ENCODE data around the gene VASN.

VASN gene

DNA sequence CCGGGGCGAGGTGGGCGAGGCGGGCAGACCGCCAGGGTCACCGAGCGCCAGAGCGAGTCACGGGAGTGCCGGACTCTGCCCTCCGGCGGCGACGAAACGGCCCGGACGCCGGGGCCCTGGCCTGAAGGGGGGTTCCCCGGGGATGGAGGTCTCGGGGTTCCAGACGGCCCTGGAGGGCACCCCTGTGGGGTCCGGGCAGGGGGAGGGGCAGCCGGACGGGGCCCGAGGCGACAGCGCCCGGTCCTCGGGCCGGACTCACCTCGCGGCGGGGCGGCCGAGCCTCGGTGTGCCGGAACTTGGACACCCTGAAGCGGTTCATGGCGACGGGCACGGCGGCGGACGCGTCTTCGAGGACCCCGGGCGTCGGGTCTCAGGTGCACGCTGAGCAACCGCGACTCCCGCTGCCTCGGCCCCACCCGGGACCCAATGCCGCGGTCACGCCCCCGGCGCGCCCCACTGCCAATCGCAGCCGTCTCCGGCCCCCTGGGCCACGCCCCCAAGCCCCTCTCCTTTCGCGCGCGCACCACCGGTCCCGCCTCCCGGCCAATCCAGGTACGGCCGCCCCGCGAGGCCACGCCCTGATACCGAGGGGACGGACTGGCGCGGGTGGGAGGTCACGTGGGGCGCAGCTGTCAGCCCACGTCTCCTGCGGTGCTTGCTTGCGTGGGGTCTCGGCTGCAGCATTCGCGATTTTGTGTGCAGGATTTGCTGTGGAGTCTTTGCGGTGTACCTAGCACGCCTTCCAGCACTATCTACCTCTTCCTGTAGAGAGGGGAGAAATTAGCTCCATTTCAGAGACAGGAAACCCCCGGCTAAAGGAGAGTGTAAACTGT lies 44.8 kb downstream of the VASN start, which contains the start of gene CORO7:
CORO7 (minus strand) TSS at position 397 of the 833 bp plus-strand sequence; CDS start at position 319, 78 bp downstream.
- no peak for TF ChIP-seq Cebpa-rat (IDR thresholded peaks at IDR 0.05)
- Histone ChIP-seq H3K9me3 (replicated peaks in 1 of 11) (no peaks in the 10 kb centered on the region), H3K27me3 (no peaks in the 10 kb centered on the region), H3K36me3 (peaks cover 20 to 32% (median 23%) of the 10 kb centered on the region in 11 experiments), H3K4me2 (peak within 1 kb of the TSS; percentile 82 to 99 (median 95)), H3K9ac (peak within 1 kb of the TSS; percentile 91 to 100 (median 98)), H3K27ac (peak within 1 kb of the TSS; percentile 94 to 99 (median 98)), H4K20me1 (peaks cover 35 to 48% (median 40%) of the 10 kb centered on the region in 11 experiments), H3K4me1 (peaks cover 25 to 66% (median 33%) of the 10 kb centered on the region in 10 experiments), H3K4me3 (peak within 1 kb of the TSS; percentile 89 to 99 (median 94))

DNA sequence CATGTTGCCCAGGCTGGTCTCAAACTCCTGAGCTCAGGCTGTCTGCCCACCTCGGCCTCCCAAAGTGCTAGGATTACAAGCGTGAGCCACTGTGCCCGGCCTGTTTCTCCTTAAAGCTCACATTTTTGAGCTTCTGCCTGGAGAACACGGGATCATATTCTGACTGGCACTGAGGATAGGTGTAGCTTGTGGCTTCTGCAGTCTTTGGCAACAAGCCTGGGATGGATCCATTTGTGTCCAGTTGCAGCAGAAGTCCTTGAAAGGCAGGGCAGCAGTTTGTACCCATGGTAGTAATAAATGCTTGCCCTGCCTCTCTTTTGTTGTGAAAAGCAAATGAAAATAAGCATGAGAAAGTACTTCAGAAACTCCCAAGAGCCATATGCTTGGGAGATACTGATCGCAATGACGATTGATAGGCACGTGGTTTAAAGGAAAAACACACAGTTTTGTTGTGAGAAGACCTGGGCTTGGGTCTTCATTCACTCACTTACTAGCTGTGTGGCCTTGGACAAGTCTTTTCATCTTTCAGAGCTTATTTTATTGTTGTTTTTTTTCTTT lies 47.8 kb downstream of the VASN start:
- Histone ChIP-seq H3K9me3 (replicated peaks in 1 of 11) (no peaks in the 10 kb centered on the region), H3K36me3 (peaks cover 0 to 5% (median 0%) of the 10 kb centered on the region in 11 experiments; a peak in 1 of 22 replicates), H4K20me1 (peaks cover 7 to 18% (median 9%) of the 10 kb centered on the region in 11 experiments), H3K4me3 (no peak overlapping the region), H3K4me2 (peak overlapping the region in 2 of 11 experiments; percentile 5 to 59; a peak in 3 of 22 replicates), H3K27ac (no peak overlapping the region), H3K27me3 (no peaks in the 10 kb centered on the region), H3K4me1 (peaks cover 21 to 49% (median 22%) of the 10 kb centered on the region in 10 experiments), H3K9ac (no peak overlapping the region; a peak in 1 of 22 replicates)
- TF ChIP-seq Cebpa-rat (IDR thresholded peaks at IDR 0.05) = no peak

DNA sequence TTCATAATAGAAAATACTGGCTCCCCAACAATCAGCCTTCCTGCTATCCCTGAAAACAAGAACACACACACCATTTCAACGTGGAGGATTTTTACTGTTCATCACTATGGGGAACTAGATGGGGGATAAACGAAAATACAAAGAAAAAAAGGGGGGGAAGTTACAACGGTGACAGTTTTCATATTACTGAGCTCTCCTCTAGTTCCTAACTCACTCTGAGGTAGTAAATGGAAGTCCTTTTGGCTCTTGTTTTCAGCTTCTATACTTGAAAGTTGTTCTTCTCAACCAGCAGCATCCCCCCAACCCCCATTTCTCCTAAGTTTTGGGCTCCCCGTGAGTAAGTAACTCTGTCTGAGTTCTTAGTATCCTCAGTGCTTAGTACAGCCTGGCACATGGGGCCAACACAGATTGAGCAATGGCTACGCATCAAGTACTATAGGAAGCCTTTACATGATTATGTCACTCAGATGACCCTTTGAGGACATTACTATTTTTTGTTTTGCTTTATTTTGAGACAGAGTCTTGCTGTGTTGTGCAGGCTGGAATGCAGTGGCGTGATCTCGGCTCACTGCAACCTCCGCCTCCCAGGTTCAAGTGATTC lies 49.0 kb downstream of the VASN start:
- no peaks in the 10 kb centered on the region for H3K27me3 ChIP-seq
- H3K4me2 ChIP-seq = peak overlapping the region in 3 of 11 experiments; percentile 33 to 73 (median 59); a peak in 6 of 22 replicates
- peaks cover 0 to 6% (median 0%) of the 10 kb centered on the region in 11 experiments; a peak in 4 of 22 replicates for H4K20me1 ChIP-seq
- peak overlapping the region in 1 of 11 experiments; percentile 35; a peak in 1 of 22 replicates for H3K9ac ChIP-seq
- no peak overlapping the region for H3K4me3 ChIP-seq
- H3K36me3 ChIP-seq = no peaks in the 10 kb centered on the region
- H3K4me1 ChIP-seq = peaks cover 15 to 46% (median 17%) of the 10 kb centered on the region in 10 experiments
- no peaks in the 10 kb centered on the region for H3K9me3 ChIP-seq (replicated peaks in 1 of 11)
- no peak for TF ChIP-seq Cebpa-rat (IDR thresholded peaks at IDR 0.05)
- peak overlapping the region in 3 of 11 experiments; percentile 12 to 52 (median 30); a peak in 4 of 22 replicates for H3K27ac ChIP-seq

DNA sequence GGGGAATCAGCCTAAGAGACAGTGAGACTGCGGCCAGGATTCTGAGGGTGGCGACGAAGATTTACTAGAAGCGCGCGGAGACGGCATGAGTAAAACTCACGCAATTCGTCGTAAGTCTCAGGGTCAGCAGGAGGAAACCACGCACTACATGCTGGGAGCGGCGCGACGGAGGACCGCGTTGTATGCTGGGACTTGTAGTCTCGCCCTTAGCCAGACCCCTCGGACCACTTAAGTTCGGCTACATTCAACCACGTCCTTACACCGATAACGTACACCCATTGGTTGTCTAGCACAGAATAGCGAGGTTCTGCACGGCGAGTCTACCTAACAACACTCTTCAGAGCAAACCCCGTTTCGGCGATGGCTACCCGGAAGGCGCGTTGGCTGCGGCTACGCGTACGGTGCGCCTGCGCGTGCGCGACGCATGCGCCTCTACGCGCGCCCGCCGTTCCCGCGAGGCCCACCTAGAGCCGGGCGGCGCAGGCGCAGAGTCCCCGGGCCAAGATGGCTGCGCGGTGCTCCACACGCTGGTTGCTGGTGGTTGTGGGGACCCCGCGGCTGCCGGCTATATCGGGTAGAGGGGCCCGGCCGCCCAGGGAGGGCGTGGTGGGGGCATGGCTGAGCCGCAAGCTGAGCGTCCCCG lies 53.9 kb downstream of the VASN start, which contains the start of gene DNAJA3:
DNAJA3 (plus strand) TSS at position 491 of the 643 bp plus-strand sequence; CDS start at position 505, 14 bp downstream.
- Histone ChIP-seq H3K9me3 (replicated peaks in 1 of 11) (no peaks in the 10 kb centered on the region), H3K27ac (peak within 1 kb of the TSS; percentile 88 to 99 (median 96)), H3K27me3 (no peaks in the 10 kb centered on the region), H3K4me3 (peak within 1 kb of the TSS; percentile 79 to 95 (median 82)), H3K4me1 (peaks cover 21 to 35% (median 24%) of the 10 kb centered on the region in 10 experiments), H3K4me2 (peak within 1 kb of the TSS; percentile 86 to 96 (median 92)), H4K20me1 (peaks cover 0 to 34% (median 12%) of the 10 kb centered on the region in 11 experiments; a peak in 8 of 22 replicates), H3K9ac (peak within 1 kb of the TSS; percentile 87 to 97 (median 94)), H3K36me3 (peaks cover 0 to 37% (median 24%) of the 10 kb centered on the region in 11 experiments; a peak in 16 of 22 replicates)
- no peak for TF ChIP-seq Cebpa-rat (IDR thresholded peaks at IDR 0.05)

- Histone ChIP-seq H3K4me1 (peaks cover 21 to 28% (median 24%) of the 10 kb centered on the region in 10 experiments), H3K27ac (peak overlapping the region; percentile 88 to 99 (median 96); a peak in 21 of 22 replicates), H3K4me2 (peak overlapping the region; percentile 86 to 96 (median 89)), H3K4me3 (peak overlapping the region; percentile 79 to 95 (median 82)), H3K36me3 (peaks cover 6 to 43% (median 30%) of the 10 kb centered on the region in 11 experiments; a peak in 21 of 22 replicates), H4K20me1 (peaks cover 0 to 41% (median 12%) of the 10 kb centered on the region in 11 experiments; a peak in 9 of 22 replicates), H3K9ac (peak overlapping the region; percentile 87 to 97 (median 94)), H3K27me3 (no peaks in the 10 kb centered on the region), H3K9me3 (replicated peaks in 1 of 11) (no peaks in the 10 kb centered on the region)
- TF ChIP-seq Cebpa-rat (IDR thresholded peaks at IDR 0.05) = no peak
Measured at GRCh38 chr16:4426021-4426684, 54.5 kb downstream of the VASN start.

- Histone ChIP-seq H4K20me1 (peaks cover 0 to 47% (median 15%) of the 10 kb centered on the region in 11 experiments; a peak in 10 of 22 replicates), H3K4me3 (peak overlapping the region; percentile 79 to 95 (median 82)), H3K9me3 (replicated peaks in 1 of 11) (no peaks in the 10 kb centered on the region), H3K27me3 (no peaks in the 10 kb centered on the region), H3K4me1 (peaks cover 21 to 25% (median 23%) of the 10 kb centered on the region in 10 experiments), H3K4me2 (peak overlapping the region; percentile 86 to 96 (median 89)), H3K9ac (peak overlapping the region; percentile 87 to 97 (median 94)), H3K36me3 (peaks cover 13 to 50% (median 37%) of the 10 kb centered on the region in 11 experiments), H3K27ac (peak overlapping the region in 10 of 11 experiments; percentile 88 to 99 (median 96); a peak in 19 of 22 replicates)
- no peak for TF ChIP-seq Cebpa-rat (IDR thresholded peaks at IDR 0.05)
Measured at GRCh38 chr16:4426722-4427372, 55.2 kb downstream of the VASN start.

DNA sequence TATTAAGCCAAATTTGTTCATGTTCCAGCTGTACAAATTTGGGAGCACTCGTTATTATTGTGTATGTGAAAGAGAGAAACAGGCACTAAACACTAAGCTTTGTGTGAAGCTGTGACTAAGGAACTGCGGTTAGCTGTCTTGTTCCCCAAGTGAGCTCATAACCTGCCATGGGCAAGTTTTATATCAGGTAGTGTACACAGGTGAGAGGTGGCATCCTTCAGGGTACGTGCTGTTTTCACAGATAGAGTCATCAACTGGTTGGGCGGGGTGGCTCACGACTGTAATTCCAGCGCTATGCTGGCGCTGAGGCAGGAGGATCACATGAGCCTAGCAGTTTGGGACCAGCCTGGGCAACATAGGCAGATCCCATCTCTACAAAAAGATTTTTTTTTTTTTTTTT lies 56.9 kb downstream of the VASN start:
- Histone ChIP-seq H4K20me1 (peaks cover 0 to 59% (median 18%) of the 10 kb centered on the region in 11 experiments; a peak in 11 of 22 replicates), H3K9me3 (replicated peaks in 1 of 11) (no peaks in the 10 kb centered on the region), H3K27me3 (no peaks in the 10 kb centered on the region), H3K4me3 (no peak overlapping the region), H3K4me2 (no peak overlapping the region), H3K9ac (0 out of 22 replicates have a peak overlapping the region, but pooled peaks of 1 of the 11 experiments have one; percentile 1), H3K36me3 (peaks cover 23 to 67% (median 52%) of the 10 kb centered on the region in 11 experiments), H3K4me1 (peaks cover 21 to 25% (median 23%) of the 10 kb centered on the region in 10 experiments), H3K27ac (no peak overlapping the region)
- TF ChIP-seq Cebpa-rat (IDR thresholded peaks at IDR 0.05) = no peak

Measured in BLaER1 treated with 17β-estradiol and CSF1 and Interleukin-3, amounts not matched to agents 10 nM and 100 nM (cell line).